CD4-positive, alpha-beta T cell treated with Interleukin-6 for 4 hours (primary cell): Measurements from ENCODE around the gene BPI.
"Not testable (repeated sequence)": the region's sequence is repeated elsewhere in the genome, so short reads cannot be mapped to it uniquely, and the experiment has no call there.

ENCODE experiments used
- DNase-seq: peaks from one replicate; pipeline ENCODE4 v3.0.0-alpha.2; 2020; ENCODE audit warnings: mixed read lengths

The BPI gene

DNA sequence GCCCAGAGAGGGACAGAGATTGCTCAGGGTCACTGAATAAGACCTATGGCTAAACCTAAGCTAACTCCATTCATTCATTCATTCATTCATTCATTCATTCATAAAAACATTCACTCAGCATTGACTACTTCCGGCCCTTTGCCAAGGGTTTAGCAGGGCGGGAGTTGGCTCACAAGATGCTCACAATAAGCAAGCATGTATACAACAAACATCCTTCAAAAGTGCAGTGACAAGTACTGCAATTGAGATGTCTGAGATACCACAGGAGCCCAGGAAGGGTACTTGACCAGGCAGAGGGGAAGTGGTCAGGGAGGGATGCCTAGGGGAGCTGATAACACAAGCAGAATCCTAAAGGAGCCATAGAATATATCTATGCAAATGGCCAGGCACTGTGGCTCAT lies 25.2 kb upstream of the BPI start:
- DNase-seq = no peak

DNA sequence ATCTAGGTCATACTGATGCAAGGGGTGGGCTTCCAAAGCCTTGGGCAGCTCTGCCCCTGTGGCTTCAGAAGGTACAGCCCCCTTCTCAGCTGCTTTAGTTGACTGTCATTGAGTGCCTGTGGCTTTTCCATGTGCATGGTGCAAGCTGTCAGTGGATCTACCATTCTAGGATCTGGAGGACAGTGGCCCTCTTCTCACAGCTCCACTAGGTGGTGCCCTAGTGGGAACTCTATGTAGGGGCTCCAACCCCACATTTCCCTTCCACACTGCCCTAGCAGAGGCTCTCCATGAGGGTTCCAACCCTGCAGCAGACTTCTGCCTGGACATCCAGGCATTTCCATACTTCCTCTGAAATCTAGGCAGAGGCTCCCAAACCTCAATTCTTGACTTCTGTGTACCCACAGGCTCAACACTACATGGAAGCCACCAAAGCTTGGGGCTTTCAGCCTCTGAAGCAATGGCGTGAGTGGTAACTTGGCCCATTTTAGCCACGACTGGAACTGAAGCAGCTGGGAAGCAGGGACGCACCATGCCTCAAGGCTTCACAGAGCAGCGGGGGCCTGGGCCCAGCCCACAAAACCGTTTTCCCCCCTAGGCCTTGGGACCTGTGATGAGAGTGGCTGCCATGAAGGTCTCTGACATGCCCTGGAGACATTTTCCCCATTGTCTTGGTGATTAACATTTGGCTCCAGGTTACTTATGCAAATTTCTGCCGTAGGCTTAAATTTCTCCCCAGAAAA lies 22.6 kb upstream of the BPI start:
- DNase-seq = not testable (repeated sequence)

DNA sequence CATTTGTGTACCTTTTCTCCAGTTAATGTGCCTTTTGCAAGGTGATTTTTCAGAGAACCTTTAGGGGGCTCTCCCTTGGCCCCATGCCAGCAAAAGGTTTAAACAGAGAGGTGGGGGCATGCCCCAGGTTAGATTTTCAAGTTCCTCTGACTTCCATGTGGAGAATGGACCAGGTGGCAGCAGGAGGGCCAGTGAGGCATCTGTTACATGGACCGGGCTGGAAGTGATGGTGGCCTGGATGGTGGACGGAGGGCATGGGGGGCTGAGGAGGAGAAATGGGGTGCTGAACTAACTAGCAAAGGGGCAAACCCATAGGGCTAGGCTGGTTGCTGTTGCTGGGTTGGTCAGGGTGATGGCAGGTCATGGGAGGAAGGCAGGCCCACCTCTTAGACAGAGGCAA lies 20.7 kb upstream of the BPI start:
- DNase-seq = no peak

DNA sequence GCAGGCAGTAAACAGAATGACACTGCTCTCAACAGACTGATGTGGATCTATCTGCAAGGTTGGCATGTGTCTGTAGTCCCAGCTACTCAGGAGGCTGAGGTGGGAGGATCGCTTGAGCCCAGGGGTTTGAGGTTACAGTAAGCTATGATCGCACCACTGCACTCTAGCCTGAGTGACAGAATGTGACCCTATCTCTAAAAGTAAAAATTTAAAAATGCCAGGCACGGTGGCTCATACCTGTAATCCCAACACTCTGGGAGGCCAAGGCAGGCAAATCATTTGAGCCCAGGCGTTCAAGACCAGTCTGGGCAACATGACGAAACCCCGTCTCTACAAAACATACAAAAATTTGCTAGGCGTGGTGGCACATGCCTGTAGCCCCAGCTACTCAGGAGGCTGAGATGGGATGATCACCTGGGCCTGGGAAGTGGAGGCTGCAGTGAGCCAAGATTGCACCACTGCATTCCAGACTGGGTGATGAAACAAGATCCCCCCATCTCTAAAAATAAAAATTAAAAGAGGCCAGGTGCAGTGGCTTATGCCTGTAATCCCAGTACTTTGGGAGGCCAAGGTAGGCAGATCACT lies 19.8 kb upstream of the BPI start:
- not testable (repeated sequence) for DNase-seq

DNA sequence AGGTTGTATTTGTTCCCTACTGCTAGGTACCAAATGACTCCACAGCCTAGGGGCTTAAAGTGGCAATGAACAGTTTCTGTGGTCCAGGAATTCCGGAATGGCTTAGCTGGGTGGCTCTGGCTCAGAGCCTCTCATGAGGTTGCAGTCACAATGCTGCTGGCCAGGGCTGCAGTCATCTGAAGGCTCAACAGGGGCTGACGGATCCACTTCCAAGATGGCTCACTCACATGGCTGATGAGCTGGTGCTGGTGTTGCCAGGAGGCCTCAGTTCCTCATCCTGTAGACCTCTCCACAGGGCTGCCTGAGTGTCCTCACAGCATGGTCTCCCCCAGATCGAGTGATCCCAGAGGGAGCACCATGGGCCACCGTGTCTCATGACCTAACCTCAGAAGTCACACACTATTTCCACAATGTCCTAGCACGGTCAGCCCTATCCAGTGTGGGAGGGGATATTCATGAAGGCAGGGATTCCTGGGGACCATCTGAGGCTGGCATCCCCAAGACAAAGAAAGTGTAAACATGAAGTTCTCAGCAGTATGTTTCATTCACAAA lies 19.0 kb upstream of the BPI start:
- no peak for DNase-seq

- DNase-seq = no peak
Observed at GRCh38 chr20:38286586-38287531, 17.1 kb upstream of the BPI start.

DNA sequence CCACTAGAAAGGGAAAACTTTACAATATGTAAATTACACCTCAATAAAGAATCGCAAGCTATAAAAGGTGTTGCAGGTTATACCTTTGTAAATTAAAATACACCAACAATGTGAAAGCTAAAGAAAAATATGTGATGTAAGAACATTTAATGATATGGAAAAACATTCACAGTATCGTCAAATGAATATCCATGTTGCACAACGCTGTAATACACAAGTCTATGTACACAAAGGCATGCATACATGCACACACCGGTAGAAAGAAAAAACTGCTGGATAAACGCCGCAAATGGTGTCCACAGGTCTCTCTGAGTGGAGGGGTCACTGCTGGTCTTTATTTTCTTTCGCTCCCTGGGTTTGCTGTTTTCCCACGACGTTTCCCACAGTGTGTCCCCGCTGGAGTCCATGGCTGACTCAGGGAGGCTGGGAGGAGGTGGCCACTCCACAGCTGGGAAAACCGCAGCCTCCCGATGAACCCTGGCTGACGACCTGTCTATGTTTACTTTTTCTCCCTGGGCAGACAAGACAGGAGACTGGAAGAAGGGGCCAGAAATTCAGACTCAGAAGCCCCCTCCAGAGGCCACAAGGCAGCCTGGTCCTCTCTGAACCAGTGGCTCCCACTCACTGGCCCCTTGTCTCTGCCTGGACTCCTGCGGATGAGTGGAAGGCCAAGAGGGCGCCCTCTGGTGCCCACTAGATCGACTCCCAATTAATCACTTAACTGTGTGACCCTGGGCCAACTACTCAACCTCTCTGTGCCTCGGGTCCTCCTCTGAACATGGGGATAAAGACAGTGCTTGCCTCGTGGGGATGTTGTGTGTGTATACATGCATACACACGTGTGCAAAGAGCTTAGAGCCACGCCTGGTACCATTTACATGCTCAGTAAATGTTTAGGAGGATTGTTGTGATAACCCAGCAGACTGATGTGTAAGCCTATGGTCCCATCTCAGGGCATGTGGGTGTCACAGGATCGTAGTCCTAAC lies 12.8 kb upstream of the BPI start:
- DNase-seq = no peak

- DNase-seq = no peak
Observed at GRCh38 chr20:38291966-38292365, 12.0 kb upstream of the BPI start.

GRCh38 chr20:38293491-38294065 lies 10.4 kb upstream of the BPI start:
- no peak for DNase-seq

GRCh38 chr20:38294076-38294591 lies 9.8 kb upstream of the BPI start:
- no peak for DNase-seq

- no peak for DNase-seq
Observed at GRCh38 chr20:38295811-38296210, 8.1 kb upstream of the BPI start.

GRCh38 chr20:38296433-38296832 lies 7.5 kb upstream of the BPI start:
- no peak for DNase-seq

DNA sequence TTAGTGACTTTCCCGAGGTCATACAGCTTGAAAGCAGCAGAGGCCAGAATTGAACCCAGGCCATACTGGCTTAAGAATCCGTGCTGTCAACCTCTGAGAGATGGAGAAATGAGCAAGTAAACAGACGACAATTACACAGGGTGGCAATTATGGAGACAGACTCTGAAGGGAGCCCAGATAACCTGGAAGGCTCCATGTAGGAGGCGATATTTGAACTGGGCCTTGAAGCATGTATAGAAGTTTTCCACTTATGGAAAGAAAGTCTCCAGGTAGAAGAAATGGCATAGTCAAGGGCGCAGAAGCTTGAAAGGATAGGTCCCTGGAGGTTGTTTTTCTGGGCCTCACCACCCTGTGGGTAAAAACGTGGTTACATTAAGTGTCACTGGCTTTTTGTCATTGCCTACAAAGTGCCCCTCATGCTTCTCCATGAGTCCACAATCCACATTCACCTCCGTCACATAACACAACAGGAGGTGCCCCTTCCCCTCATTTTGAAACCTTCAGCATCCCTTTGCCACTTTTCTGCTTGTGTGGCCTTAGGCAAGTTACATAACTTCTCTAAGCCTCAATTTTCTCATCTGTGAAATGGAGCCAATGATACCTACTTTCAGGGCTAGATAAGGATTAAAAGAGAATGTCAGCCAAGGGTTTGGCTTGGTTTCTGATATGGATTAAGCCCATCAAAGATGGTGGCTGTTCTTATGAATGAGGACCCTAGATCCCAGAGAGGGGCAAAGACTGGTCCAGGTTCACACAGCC lies 5.9 kb upstream of the BPI start:
- DNase-seq = no peak

DNA sequence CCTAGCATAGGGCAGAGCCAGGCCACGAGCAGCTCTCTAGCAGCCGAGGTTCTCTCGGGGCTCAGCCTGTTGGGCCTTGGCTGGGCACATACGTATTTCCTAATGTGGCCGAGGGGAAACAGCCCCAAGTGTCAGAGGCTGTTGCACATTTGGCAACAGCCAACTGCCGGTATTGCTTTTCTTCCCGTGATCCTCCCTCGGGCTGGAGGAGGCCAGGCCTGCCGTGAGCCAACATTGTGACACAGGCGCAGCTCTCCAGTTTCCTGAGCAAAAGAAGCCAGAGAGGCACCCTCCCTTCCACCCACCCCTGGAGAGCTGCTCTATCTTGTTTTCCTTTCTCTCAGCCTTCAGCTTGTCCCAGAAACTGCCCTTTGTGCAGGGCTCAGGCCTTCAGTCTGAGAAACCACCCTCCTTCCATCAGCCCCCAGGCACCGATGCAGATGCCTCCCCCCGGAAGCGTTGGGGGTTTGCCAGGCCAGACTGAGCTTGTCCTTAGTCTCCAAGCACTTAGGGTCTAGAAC lies 5.1 kb upstream of the BPI start:
- no peak for DNase-seq

- DNase-seq = no peak
Observed at GRCh38 chr20:38299963-38300362, 4.0 kb upstream of the BPI start.

DNA sequence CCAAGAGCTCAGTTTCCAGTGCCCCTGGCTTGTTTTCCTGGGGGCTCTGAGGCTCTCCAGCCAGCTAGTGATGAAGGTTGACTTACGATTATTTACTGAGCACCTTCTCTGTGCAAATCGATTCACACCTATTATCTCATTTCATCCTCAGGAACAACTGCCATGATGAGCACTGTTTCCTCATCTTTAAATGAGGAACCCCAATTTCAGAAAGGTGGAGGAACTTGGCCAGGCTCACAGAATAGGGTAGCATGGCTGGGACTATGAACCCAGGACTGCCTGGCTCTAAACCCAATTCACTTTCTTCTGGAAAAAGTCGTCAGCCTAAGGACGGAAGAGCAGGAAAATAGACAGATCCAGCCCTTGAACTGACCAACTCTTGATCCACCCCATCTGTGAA lies 3.5 kb upstream of the BPI start:
- DNase-seq = no peak

GRCh38 chr20:38301309-38301708 lies 2.6 kb upstream of the BPI start:
- no peak for DNase-seq

DNA sequence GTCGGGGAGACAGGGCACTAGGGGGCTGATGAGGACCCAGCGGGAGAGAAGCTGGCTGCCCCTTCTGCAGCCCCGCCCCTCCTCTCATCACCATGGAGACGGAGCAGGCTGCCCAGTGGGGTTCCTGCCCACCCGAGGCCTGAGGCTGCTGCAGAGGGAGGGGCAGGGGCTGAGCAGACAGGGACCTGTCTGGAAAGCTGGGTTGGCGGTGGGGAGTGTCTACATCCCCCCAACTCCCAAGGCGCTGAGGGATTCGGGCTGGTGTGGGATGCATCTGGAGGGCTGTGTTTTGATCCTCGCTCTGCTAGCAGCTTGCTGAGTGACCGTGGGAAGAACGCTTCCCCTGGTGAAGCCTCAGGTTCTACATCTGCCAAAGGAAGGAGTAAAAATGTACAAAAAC lies 1.2 kb upstream of the BPI start:
- no peak for DNase-seq

- DNase-seq = no peak
Observed at GRCh38 chr20:38304845-38305447, 990 bp downstream of the BPI start.

DNA sequence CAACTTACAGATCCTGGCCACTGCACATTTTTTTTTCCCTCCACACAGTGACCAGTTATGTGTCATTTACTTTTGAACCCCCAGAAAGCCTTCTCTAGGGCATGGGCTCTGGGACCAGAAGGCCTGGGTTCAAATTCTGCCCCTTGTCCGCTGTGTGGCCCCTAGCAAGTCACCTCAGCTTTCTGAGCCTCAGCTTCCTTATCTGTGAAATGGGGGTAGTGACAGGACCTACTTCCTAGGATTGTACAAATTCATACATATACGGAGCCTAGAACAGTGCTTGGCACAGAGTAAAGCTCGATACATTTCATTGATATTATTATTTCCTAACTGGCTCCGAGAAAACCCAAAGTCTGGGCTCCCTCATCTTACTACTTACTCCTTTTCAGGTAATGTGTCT lies 1.6 kb downstream of the BPI start:
- DNase-seq = no peak
